GDM1 (cell line): ENCODE results near the gene DOK6.

Source experiments
- DNase-seq: peaks from one replicate; lab custom pipeline; 2025; lab: John Stamatoyannopoulos, UW

The DOK6 gene

DNA sequence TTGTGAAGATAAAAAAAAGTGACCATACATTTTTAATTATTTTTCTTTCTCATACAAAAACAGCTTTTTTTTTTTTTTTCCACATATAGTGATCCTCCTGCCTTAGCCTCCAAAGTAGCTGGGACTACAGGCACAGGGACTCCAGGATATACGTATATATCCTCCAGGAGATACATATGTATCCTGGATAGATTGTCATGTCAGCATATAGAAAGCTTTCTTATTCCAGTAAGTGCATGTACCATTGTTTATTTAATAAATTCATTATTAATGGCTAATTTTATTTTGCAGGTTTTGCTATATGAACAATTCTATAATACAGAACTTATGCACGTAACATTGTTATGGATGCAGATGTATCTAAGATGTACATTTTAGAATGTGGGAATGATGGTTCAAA is 138.7 kb downstream of the DOK6 start:
- no peak for DNase-seq

DNA sequence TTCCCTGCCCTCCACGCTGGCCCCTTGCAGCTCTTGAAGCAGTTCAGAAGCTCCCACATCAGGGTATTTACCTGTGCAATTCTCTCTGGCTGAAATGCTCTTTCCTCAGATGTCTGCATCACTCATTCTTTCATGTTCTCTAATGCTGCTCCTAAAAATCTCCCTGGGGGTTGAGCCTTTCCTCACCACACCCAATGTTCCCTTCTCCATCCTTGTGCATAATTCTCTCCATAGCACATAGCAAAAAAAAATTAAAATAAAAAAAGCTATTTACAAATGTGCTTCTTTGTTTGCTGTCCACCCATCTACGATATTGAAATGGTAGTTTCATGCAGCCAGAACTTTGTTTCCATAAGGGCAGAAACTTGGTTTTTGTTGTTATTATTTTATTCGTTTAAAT is 155.5 kb downstream of the DOK6 start:
- DNase-seq = no peak

DNA sequence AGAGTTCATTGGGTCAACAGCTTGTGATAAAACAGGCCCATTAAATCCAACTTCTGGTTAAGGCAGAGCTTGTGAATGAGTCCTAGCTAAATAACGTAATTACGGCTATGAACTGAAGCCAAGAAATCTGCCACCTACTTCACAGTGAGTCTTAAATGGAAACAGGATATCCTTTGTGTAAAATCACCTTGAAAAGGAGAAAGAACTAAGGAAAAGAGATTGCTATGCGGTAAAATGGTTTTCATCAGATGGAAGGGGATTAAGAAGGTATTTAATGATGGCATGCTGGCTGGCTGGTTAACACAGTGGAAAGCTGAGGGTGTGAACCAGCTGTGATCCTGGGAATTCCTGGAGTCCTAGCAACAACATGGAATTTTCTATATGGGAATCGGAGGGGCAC is 156.6 kb downstream of the DOK6 start:
- no peak for DNase-seq

DNA sequence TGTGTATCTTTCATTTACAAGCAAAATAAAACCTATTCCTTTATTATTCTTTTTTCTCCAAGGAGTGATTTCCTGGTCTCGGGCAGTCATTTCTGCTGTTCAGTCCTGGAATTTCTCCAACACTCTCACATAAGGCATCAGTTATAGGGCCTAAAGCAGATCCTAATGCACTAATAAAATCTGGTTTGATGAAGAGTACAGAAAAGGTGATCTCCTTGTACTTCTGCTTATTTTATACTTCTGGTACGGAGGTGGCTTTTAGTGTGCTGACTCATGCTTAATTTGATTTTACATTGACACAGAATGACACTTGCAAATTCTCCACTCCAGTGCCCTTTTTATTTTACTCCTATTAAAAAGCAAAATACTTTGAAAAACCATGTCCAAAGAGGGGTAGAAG is 157.4 kb downstream of the DOK6 start:
- no peak for DNase-seq

DNA sequence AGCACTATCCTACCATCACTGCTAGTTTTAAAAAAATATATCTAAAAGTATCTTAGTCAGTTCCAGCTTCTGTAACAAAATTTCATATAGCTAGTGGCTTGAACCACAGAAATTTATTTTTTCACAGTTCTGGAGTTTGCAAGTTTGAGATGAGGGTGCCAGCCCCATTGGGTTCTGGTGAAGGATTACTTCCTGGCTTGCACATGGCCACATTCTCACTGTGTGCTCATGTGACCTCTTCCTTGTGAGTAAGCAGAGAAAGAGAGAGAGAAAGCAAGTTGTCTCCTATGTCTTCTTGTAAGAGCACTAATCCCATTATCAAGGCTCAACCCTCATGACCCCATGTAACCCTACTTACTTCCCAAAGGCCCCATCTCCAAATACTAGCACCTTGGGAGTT is 158.9 kb downstream of the DOK6 start:
- no peak for DNase-seq

DNA sequence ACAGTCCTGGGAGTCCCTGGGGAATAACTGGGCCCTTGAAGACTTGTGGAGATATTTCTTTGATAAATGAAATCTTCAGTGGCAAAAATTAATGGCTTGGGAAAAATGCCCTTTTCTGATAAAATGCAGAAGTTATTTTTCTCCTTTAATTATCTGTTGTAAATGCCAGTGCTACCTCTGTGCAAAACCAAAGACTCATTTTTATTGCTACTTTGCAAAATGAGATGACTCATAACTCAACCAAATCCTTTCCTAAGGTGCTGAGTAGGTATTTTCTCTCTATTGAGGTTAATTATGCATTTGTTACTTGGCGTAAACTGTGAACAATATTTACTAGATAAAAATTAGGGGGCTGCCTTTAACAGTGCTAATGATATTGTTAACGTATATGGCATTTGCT is 163.9 kb downstream of the DOK6 start:
- DNase-seq = no peak

DNA sequence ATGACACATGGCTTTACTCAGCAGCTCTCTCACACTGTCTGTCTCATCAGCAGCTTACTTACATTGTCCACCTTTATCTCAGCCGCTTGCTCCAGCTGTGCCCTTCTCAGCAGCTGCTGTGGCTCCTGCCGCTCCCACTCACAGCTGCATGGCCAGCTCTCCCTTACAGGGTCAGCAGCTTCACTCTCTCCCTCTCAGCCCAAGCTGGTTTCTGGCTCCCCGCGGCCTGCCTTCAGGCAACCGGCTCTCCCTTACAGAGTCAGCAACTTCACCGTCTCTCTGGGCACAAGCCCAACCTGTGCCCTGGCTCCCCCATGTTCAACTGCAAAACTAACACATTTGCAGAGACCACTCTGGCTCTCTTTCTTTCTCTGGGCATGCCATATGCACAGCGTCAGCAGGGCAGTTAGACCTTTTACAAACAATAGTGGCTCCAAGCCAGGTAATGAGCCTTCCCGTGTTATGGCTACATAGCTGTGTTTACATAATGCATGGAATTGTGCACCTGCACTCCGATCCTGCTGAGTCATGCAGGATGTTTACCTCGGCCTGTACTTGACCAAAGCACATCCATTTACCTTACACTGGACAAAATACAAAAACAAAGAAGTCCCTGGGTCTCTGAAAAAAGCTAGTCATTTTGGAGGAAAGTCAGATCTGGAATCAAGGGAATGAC is 167.3 kb downstream of the DOK6 start:
- no peak for DNase-seq

DNA sequence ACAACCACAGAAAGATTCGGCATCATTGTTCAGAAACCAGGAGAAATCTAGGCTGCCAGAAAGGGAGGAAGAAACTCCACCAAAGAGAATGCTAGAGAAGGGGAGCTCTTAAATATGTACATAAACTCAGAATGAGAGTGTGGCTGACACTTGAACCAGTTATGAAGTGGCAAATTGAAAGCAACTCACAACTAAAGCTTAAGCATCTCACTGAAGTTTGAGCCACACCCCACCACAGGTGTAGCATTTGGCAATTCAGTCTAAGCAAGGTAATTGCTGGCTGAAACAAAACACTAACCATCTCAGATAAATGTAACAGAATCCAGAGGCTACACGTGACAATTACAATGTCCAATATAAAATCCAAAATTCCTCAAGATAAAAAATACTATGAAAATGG is 168.4 kb downstream of the DOK6 start:
- no peak for DNase-seq

DNA sequence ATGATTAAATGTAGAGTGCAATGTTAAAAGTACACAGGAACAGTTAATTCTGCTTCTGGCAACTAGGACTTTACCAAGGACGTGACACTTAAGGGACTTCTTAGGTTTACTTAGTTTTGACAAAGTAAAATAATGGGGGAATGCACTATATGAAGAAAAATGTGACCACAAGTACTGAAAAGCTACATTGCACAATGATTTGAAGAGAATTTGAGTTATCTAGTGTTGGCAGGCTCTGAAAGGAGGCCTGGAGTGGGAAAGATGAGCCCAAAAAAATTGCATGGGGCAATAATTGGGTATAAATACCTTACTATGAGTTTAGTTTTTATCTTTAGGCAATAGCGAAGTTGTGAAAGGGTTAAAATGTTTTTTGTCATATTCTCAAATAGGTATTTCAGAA is 173.7 kb downstream of the DOK6 start:
- no peak for DNase-seq

DNA sequence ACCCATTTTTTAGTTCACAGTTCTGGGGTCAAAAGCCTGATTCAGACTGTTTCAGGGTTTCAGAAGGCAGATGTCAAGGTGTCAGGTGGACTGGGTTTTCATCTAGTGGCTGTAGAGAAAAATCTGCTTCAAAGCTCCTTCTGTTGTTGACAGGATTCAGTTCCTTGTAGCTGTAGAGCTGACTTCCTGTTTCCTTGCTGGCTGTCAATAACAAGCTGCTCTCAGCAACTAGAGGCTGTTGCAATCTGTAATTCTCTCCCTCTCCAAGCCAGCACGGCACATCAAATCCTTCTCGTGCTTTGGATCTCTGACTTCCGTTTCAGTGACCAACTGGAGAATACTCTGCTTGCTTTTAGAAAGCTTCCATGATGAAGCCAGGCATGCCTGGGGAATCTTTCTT is 179.4 kb downstream of the DOK6 start:
- DNase-seq = no peak

DNA sequence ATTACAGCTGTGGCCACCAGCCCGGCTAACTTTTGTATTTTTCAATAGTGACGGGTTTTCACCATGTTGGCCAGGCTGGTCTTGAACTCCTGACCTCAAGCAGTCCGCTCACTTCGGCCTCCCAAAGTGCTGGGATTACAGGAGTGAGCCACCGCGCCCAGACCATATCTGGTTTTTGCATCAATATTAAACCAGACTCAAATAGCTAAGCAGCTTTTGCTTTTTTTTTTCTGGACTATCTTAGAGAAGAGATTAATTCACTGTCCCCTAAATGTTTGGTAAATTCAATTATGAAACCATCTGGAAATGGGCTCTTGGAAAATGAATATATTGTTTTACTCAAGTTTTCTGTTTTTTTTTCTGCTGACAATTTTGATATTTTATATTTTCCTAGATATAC is 183.7 kb downstream of the DOK6 start:
- DNase-seq = no peak

DNA sequence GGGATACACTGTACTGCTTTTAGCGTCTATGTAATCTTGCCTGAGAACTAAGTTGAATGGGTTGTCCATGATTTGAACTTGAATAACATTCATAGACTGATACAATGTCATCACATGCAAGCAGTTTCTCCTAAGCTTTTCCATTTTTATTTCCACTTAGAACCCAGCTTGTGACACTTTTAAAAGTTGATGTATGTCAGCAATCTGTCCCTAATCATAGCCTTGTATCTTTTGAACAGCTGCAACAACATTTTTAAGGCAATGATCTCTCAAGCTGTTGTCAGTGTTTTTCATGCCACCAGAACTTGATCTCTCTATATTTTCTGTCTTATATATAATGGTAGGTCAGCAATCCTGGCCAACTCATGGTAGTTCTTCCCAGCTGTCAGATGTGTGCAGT is 185.0 kb downstream of the DOK6 start:
- DNase-seq = no peak

DNA sequence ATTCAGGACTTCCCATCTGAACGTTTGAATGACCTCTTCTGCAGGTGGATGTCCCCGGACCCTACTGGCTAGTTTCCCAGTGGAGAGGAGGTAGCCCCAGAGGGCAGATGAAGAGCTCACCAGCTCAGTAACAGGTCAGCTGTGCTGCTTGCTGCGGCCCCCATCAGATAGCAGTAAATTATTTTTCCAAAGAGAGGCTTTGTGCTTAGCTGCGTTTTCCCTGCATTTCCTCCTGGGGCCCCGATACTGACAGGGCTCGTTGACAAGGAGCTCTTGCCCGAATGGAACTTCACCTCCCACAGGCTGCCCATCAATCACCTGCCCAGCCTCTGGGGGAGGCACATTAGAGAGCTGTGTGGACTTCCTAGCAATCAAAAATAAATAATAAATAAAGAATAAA is 185.8 kb downstream of the DOK6 start:
- DNase-seq = no peak

DNA sequence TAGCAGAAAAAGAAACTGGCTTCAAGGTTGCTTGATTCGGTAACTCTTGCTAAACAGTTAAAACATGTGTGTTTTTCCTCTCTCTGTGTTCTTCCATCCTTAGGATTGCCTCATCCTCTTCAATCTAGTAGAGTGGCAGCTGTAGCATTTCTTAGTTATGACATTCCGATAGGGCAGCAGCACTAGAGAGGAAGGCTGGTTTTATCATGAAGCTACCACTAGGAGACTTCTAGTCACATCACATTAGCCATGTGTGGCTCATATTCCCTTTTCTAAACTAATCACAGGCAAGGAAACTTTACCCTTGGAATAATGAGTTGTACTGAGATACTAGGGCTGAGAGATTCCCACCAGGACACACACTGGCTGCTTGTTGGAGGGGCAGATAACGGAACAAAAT is 187.6 kb downstream of the DOK6 start:
- DNase-seq = no peak

DNA sequence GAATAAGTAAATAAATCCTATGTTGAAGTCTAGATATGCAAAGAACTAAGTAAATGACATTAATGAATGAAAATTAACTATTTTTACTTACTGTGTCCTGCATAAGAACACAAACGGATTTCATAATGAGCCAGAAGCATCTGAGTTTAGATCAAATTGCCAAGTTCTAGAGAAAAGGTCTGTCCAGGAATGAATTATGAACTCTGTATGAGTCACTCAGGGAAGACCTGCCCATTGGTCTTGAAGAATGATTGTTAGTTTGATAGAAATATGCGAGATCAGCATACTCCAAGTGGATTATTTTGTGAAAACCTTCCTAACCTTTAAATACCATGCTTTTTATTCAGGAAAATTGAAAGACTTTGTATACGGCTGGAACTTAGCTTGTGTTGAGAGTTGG is 189.5 kb downstream of the DOK6 start:
- no peak for DNase-seq

DNA sequence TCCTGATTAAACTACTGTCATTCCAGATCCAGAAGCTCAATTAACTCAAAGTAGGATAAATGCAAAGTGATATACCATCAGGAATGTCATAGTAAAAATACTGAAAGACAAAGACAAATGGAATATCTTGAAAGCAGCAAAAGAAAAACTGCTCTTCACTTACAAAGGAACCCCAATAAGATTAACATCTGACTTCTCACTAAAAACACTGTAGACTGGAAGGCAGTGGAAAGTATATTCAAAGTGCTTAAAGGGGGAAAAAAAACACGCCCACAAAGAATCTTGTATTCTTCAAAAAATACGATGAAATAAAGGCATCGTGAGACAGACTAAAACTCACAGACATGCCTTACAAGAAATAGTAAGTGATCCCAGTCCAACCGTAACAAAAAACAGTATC is 195.7 kb downstream of the DOK6 start:
- no peak for DNase-seq

DNA sequence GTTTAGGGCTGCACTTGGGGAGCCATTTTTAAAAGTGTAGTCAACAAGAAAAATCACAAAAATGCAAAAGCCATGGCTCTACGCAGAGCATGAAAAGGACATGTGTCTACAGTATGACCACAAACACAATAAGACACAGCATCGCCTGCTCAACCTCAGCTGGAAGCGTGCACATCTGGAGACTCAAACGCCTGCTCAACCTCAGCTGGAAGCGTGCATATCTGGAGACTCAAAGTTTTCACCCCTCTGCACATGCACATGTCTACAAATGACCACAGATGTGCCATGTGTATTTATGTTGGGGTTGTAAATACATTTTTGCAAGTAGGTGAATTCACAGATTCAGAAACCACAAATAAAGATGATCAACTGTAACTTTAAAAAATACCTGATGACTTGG is 196.9 kb downstream of the DOK6 start:
- DNase-seq = no peak

DNA sequence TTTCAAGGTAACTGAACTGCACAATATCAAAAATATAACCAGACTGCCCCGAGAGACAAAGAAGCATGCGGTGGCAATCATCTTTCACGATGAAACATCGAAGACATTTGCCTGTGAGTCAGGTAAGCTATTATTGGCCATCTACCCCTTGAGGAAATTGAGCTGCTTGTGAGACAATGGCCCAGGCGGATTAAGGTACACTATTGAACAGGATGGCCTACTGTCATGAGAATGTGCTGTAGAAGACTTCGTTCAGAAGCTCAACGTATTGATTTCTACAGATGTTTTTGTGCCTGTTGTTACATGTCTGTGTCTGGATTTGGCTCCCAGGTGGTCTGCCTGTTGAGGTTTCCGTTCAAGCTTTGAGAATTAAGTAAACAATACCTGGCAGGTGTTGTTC is 198.7 kb downstream of the DOK6 start:
- DNase-seq = no peak

DNA sequence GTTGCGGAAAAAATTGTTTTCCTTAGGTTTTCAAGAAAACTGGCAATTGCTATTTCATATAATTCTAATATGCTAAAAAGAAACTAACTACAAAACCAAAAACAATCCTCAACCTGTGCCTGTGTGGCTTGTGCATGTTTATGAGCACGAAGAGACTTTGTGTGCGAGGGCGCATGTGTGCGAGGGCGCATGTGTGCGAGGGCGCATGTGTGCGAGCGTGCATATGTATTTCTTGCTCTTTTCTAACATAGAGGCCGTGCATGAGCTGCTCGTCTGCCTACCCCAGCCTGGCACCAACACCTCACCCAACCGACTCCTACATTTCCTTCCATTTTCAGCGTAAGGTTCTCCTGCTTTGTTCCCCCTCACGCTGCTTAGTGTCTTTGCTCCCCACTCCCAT is 211.6 kb downstream of the DOK6 start:
- DNase-seq = no peak

DNA sequence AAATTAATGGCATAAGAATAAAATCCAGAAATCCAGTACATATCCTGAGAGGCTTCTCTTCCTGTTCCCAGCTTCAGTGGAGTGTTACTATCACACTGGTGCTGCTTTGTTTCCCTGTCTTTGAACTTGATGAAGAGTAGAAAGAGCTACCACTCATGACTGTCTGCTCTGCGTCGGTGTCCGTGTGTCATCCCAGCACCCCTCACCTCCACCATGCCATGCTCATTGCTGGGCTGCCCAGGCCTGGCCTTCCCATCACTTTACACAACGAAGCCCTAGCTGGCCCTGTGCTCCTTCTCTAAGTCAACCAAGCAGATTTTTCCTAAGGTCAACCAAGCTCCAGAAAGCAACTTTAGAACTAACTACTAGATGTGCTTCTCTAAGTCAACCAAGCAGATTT is 215.4 kb downstream of the DOK6 start:
- DNase-seq = no peak

DNA sequence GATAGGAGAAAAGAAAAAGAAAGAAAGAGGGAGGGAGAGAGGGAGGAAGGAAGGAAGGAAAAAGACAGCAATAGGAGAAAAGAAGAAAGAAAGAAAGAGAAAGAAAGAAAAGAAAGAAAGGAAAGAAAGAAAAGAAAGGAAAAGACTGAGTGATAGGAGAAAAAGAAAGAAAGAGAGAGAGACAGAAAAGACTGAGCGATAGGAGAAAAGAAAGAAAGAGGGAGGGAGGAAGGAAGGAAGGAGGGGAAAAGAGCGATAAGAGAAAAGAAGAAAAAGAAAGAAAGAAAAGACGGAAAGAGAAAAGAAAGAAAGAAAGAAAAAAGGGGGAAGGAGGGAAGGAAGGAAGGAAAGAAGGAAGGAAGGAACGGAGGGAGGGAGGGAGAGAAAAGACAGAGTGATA is 216.7 kb downstream of the DOK6 start:
- DNase-seq = no peak

DNA sequence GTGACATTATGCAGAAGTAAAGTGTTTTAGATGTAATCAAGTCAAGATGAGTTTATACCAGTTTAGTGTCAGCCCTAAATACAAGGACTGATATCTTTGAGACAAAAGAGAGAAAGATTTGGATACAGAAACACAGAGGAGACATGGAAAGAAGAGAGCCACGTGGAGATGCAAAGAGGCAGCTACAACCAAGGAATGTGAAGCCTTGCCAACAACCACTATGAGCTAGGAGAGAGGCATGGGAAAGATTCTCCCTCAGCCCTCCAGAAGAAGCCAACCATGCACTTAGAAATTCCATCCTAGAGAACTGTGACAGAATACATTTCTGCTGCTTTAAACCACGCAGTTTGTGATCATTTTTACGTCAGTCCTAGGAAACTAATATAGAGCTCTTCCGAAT is 217.2 kb downstream of the DOK6 start:
- DNase-seq = no peak

DNA sequence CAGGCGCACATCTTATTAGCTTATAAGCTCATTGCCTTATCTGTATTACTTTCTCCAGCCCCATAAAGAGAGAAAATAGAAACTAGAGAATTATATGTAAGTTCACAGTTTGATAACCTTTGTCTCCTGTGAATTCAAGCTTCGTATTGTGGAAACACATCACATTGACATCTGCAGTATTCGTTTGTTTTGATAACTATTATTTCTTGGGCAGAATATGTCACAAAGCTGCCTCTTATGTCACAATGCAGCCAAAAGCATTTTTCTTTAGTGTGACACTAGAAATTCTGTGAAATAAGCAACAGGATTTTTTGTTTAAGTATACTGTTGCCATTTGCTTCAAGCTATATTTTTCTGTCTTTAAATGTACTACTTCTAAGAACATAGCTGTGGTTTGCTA is 221.5 kb downstream of the DOK6 start:
- no peak for DNase-seq

DNA sequence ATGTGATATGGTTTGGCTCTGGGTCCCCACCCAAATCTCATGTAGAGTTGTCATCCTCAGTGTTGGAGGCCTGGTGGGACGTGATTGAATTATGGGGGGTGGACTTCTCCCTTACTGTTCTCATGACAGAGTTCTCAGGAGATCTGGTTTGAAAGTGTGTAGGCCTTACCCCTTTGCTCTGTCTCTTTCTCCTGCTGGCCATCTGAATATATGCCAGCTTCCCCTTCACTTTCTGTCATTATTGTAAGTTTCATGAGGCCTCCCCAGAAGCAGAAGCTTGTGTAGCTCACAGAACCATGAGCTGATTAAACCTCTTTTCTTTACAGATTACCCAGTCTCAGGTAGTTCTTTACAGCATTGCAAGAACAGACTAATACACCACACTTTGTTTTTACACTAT is 222.3 kb downstream of the DOK6 start:
- no peak for DNase-seq

DNA sequence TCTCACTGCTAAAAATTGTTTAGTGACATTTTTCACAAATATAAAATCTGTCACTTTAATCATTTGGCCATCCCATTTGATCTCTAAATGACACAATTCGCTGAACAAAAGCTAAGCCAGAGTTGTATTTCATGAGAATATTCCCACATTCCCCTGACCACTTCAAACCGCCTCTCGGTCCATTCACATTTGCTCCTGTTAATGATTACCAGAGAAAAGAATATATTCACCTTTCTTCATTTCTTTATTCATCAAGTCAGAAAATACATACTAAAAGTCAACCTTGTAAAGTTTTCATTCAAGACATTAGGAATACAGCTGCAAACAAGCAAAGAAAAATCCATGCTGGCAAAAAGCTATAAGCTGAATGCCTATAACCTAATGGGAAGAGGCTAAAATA is 225.5 kb downstream of the DOK6 start:
- no peak for DNase-seq
